ENCODE measurements around the gene CFAP46. TPM values are rescaled to one million over a fixed set of nuclear protein-coding genes. Genes with fewer than 3 reads are reported as not detected.
"Not testable (repeated sequence)": the region's sequence is repeated elsewhere in the genome, so short reads cannot be mapped to it uniquely, and the experiment has no call there.

Gene CFAP46
- total RNA-seq, 6 experiments from 2014 or later, result 0.31 to 1.4 (median 0.32) TPM; not detected in 1

- Mint-ChIP-seq H3K9me3 (no peaks in the 10 kb centered on the region), H3K27me3 (ENCODE audit: insufficient read depth) (peaks cover 30% of the 10 kb centered on the region), H3K4me3 (no peak overlapping the region), H3K36me3 (ENCODE audit: low read depth) (no peaks in the 10 kb centered on the region; the same call in 1 of the 2 replicates), H3K27ac (no peak overlapping the region), H3K4me1 (ENCODE audit: low read depth) (peaks cover 10% of the 10 kb centered on the region)
- TF ChIP-seq, protein P1, sequence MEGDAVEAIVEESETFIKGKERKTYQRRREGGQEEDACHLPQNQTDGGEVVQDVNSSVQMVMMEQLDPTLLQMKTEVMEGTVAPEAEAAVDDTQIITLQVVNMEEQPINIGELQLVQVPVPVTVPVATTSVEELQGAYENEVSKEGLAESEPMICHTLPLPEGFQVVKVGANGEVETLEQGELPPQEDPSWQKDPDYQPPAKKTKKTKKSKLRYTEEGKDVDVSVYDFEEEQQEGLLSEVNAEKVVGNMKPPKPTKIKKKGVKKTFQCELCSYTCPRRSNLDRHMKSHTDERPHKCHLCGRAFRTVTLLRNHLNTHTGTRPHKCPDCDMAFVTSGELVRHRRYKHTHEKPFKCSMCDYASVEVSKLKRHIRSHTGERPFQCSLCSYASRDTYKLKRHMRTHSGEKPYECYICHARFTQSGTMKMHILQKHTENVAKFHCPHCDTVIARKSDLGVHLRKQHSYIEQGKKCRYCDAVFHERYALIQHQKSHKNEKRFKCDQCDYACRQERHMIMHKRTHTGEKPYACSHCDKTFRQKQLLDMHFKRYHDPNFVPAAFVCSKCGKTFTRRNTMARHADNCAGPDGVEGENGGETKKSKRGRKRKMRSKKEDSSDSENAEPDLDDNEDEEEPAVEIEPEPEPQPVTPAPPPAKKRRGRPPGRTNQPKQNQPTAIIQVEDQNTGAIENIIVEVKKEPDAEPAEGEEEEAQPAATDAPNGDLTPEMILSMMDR (IDR thresholded peaks at IDR 0.05), result no peak
- no peak for DNase-seq
These were observed 25.2 kb upstream of the CFAP46 start for GRCh38 chr10:132967540-132967939.

DNA sequence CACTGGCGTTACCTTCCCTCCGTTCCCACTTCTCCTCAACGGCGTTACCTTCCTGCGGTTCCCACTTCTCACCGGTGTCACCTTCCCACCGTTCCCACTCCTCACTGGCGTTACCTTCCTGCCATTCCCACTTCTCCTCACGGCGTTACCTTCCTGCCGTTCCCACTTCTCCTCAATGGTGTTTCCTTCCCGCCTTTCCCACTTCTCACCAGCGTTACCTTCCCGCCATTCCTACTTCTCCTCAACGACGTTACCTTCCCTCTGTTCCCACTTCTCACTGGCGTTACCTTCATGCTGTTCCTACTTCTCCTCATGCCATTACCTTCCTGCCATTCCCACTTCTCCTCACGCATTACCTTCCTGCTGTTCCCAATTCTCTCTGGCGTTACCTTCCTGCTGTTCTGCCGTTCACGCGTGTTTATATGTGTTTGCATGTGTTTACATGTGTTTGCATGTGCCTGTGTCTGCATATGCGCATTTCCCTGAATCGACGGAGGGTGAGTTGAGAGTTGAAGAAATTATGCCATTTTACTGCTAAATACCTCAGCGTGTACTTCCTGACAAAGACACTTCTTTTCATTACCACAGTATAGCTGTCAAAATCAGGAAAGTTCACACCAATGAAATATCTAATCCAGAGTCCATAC, 23.2 kb upstream of the CFAP46 start:
- TF ChIP-seq, protein P1 (IDR thresholded peaks at IDR 0.05), result no peak
- Mint-ChIP-seq H3K27me3 (ENCODE audit: insufficient read depth) (peaks cover 23% of the 10 kb centered on the region), H3K4me1 (ENCODE audit: low read depth) (peaks cover 13% of the 10 kb centered on the region), H3K4me3 (no peak overlapping the region), H3K9me3 (no peaks in the 10 kb centered on the region), H3K27ac (no peak overlapping the region), H3K36me3 (ENCODE audit: low read depth) (no peaks in the 10 kb centered on the region; the same call in 1 of the 2 replicates)
- no peak for DNase-seq

- H3K36me3 Mint-ChIP-seq (ENCODE audit: low read depth); H3K27ac Mint-ChIP-seq; H3K4me3 Mint-ChIP-seq; H3K9me3 Mint-ChIP-seq; DNase-seq: not testable (repeated sequence)
- peaks cover 23% of the 10 kb centered on the region for H3K27me3 Mint-ChIP-seq (ENCODE audit: insufficient read depth)
- H3K4me1 Mint-ChIP-seq (ENCODE audit: low read depth), result peaks cover 13% of the 10 kb centered on the region
These were observed 22.5 kb upstream of the CFAP46 start for GRCh38 chr10:132964707-132965410.

DNA sequence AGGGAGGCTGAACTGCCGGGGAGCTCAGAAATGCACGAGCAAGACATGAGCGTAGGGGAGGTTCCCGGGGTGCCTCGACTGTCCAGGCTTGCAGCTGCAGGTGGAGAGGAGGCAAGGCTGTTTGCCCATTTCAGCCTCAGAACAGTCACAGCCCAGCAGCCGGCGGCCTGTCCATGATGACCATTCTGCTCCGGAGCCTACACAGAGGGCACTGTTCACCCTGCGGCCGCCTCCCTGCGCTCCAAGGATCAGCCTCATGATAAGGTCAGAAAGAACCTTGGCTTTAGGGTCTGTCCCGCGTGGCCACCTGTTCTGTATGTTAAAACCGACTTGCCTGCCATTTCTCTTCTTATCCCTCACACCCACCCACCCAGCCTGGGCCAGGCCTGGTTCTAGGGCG, 21.9 kb upstream of the CFAP46 start:
- Mint-ChIP-seq H3K27ac (no peak overlapping the region), H3K27me3 (ENCODE audit: insufficient read depth) (peaks cover 23% of the 10 kb centered on the region), H3K4me1 (ENCODE audit: low read depth) (peaks cover 13% of the 10 kb centered on the region), H3K36me3 (ENCODE audit: low read depth) (no peaks in the 10 kb centered on the region; the same call in 1 of the 2 replicates), H3K4me3 (no peak overlapping the region), H3K9me3 (no peaks in the 10 kb centered on the region)
- TF ChIP-seq, protein P1 (IDR thresholded peaks at IDR 0.05), result no peak
- DNase-seq, result no peak

DNA sequence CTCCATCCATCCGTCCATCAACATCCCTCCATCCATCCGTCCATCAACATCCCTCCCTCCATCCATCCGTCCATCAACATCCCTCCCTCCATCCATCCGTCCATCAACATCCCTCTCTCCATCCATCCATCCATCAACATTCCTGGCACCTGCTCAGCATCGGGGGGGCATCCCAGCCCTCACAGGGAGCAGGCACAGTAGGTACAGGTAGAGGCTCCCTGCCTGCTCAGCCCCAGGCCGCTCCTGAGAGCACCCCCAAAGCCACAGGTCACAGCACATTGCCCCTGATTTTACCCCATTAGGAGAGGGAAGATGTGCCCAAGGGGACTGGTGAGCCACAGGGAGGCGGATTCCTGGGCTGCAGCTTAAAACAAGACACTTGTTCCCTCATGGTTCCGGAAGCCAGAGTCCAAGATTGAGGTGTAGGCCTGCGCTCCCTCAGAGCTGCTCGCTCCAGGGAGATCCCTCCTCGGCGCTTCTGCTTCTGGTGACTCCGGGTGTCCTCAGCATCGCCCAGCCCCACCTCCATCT, 21.1 kb upstream of the CFAP46 start:
- Mint-ChIP-seq H3K4me3 (peak overlapping the region; percentile 95; the same call in 1 of the 2 replicates), H3K9me3 (no peaks in the 10 kb centered on the region), H3K36me3 (ENCODE audit: low read depth) (no peaks in the 10 kb centered on the region; the same call in 1 of the 2 replicates), H3K27ac (no peak overlapping the region), H3K4me1 (ENCODE audit: low read depth) (peaks cover 13% of the 10 kb centered on the region), H3K27me3 (ENCODE audit: insufficient read depth) (peaks cover 27% of the 10 kb centered on the region)
- TF ChIP-seq, protein P1 (IDR thresholded peaks at IDR 0.05), result no peak
- DNase-seq, result no peak

Data from HFFc6 (cell line).